Measurements from ENCODE around the gene PIP4K2A.

PIP4K2A gene

DNA sequence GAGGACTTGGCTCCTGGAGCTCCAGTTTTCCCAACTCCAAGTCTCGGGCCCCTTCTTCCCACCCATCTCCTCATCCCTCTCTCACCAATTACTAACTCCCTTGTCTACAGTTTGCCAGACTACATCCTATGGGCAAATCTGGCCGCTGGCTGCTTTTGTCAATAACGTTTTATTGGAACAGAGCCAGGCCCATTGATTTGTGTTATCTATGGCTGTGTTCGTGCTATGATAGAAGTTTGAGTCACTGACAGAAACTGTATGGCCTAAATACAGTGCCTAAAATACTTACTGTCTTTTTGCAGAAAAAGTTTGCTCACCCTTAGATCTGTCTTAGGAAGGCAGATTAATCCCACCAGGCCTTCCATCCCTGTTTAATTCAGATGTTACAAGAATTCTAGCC, 71.3 kb downstream of the PIP4K2A start:
- DNase-seq (ENCODE audit: extremely low read depth, insufficient read length): no peak
- H3K36me3 ChIP-seq (ENCODE audit: control insufficient read depth, insufficient read depth, low read length): no peaks in the 10 kb centered on the region
- no peak overlapping the region for H3K4me3 ChIP-seq (replicated peaks; ENCODE audit: low read depth, low read length)
- TF ChIP-seq, protein P1, sequence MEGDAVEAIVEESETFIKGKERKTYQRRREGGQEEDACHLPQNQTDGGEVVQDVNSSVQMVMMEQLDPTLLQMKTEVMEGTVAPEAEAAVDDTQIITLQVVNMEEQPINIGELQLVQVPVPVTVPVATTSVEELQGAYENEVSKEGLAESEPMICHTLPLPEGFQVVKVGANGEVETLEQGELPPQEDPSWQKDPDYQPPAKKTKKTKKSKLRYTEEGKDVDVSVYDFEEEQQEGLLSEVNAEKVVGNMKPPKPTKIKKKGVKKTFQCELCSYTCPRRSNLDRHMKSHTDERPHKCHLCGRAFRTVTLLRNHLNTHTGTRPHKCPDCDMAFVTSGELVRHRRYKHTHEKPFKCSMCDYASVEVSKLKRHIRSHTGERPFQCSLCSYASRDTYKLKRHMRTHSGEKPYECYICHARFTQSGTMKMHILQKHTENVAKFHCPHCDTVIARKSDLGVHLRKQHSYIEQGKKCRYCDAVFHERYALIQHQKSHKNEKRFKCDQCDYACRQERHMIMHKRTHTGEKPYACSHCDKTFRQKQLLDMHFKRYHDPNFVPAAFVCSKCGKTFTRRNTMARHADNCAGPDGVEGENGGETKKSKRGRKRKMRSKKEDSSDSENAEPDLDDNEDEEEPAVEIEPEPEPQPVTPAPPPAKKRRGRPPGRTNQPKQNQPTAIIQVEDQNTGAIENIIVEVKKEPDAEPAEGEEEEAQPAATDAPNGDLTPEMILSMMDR (IDR thresholded peaks at IDR 0.05; ENCODE audit: insufficient read depth, low read length, poor library complexity, severe bottlenecking): no peak
- H3K27me3 ChIP-seq (replicated peaks; ENCODE audit: control insufficient read depth, insufficient read depth, low read length): no peaks in the 10 kb centered on the region

DNA sequence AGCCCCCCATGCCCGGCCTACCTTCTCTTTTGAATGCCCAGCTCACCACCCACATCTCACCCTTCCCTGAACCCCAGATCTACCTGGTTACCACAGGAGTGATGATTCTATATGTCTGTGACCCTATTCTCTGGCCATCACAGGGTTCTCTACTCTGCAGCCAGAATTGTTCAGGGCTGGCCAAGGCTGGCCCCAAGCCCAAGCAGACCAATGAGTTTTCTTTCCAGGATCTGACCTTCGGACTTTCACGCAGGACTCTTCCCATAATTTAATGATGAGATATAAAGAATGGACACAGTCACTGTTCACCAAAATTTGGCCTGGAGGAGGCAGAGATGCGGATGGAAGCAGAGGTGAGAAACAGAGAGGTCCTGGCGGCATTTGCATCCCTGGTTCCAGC, 72.6 kb downstream of the PIP4K2A start:
- no peaks in the 10 kb centered on the region for H3K27me3 ChIP-seq (replicated peaks; ENCODE audit: control insufficient read depth, insufficient read depth, low read length)
- no peak overlapping the region for H3K4me3 ChIP-seq (replicated peaks; ENCODE audit: low read depth, low read length)
- no peak for DNase-seq (ENCODE audit: extremely low read depth, insufficient read length)
- no peaks in the 10 kb centered on the region for H3K36me3 ChIP-seq (ENCODE audit: control insufficient read depth, insufficient read depth, low read length)
- TF ChIP-seq, protein P1 (IDR thresholded peaks at IDR 0.05; ENCODE audit: insufficient read depth, low read length, poor library complexity, severe bottlenecking): no peak

DNA sequence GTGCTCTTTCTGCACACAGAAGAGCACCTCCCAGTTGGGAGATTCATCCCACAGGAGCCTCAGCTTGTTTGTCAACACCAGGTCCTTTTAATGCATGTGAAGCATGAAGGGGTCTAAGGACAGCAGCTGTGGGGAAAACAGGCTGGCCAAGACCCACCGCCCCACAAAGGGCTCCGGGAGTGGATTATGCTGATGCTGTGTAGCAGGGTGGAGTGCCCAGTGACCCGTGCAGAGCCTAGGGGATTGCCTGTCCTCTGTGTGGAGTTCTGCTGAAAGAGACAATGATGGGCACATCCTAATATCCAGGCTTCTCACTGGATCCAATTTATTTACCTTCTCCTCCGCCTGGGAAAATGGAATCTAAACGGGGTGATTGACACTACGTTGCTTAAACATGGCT, 74.0 kb downstream of the PIP4K2A start:
- TF ChIP-seq, protein P1 (IDR thresholded peaks at IDR 0.05; ENCODE audit: insufficient read depth, low read length, poor library complexity, severe bottlenecking): no peak
- H3K36me3 ChIP-seq (ENCODE audit: control insufficient read depth, insufficient read depth, low read length): no peaks in the 10 kb centered on the region
- no peak overlapping the region for H3K4me3 ChIP-seq (replicated peaks; ENCODE audit: low read depth, low read length)
- H3K27me3 ChIP-seq (replicated peaks; ENCODE audit: control insufficient read depth, insufficient read depth, low read length): no peaks in the 10 kb centered on the region
- DNase-seq (ENCODE audit: extremely low read depth, insufficient read length): no peak

DNA sequence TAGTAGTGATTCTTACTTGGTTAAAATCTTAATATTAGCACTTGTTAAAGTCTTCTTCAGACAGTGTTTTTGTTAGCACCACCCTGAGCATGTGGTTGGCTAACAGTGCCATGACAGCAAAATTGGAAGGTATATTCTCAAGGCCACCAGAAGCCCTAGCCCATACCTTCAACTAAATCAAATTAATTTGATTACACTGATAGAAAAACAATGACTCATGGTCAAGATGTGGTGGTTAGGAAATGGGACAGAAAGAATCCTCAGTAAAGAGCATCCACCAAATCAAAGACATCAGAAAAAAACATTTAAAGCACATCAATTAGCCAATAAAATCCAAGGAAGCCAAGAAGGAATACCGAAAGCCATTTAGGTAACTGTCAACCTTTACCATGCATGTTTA, 75.5 kb downstream of the PIP4K2A start:
- no peaks in the 10 kb centered on the region for H3K27me3 ChIP-seq (replicated peaks; ENCODE audit: control insufficient read depth, insufficient read depth, low read length)
- TF ChIP-seq, protein P1 (IDR thresholded peaks at IDR 0.05; ENCODE audit: insufficient read depth, low read length, poor library complexity, severe bottlenecking): no peak
- no peak overlapping the region for H3K4me3 ChIP-seq (replicated peaks; ENCODE audit: low read depth, low read length)
- no peaks in the 10 kb centered on the region for H3K36me3 ChIP-seq (ENCODE audit: control insufficient read depth, insufficient read depth, low read length)
- DNase-seq (ENCODE audit: extremely low read depth, insufficient read length): no peak

DNA sequence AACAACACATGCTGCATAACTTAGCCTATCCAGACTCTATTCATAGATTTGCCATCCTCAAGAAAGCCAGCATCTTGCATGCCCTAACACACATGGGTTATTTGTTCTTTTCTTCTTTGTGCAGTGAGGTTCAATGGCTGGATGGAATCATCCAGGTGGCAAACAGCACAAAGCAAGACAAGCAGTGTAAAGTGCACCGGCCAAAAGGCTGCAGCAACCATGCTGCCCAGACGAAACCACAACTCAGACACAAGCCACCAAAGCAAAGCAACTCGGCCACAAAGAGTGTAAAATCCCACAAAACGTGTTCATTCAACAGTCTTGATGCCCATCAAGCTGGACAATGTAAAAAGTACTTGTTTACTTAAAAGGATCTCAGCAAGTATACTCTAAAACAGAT, 76.9 kb downstream of the PIP4K2A start:
- Histone ChIP-seq H3K4me3 (replicated peaks; ENCODE audit: low read depth, low read length) (no peak overlapping the region), H3K27me3 (replicated peaks; ENCODE audit: control insufficient read depth, insufficient read depth, low read length) (no peaks in the 10 kb centered on the region), H3K36me3 (ENCODE audit: control insufficient read depth, insufficient read depth, low read length) (no peaks in the 10 kb centered on the region)
- TF ChIP-seq, protein P1 (IDR thresholded peaks at IDR 0.05; ENCODE audit: insufficient read depth, low read length, poor library complexity, severe bottlenecking): no peak
- no peak for DNase-seq (ENCODE audit: extremely low read depth, insufficient read length)

DNA sequence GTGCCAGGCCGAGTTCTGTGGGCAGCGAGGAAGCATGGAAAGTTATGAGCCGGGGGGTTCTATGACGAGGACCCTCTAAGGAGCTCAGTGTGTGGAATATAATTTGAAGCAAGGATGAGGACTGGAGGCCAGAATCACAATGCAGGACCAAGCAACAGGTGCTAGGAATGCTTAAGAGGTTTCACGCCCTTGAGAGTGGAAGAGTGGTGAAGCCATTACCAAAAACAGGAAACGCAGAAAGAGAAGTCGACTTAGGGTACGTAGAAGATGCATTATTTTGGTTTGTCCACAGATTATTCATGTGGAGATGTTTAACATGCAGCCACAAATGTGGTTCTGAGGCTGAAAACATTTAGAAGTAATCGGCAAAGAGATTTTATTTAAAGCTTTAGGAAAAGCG, 78.7 kb downstream of the PIP4K2A start:
- Histone ChIP-seq H3K4me3 (replicated peaks; ENCODE audit: low read depth, low read length) (no peak overlapping the region), H3K36me3 (ENCODE audit: control insufficient read depth, insufficient read depth, low read length) (no peaks in the 10 kb centered on the region), H3K27me3 (replicated peaks; ENCODE audit: control insufficient read depth, insufficient read depth, low read length) (no peaks in the 10 kb centered on the region)
- no peak for DNase-seq (ENCODE audit: extremely low read depth, insufficient read length)
- TF ChIP-seq, protein P1 (IDR thresholded peaks at IDR 0.05; ENCODE audit: insufficient read depth, low read length, poor library complexity, severe bottlenecking): no peak
